Liver (tissue), 9 donors: ENCODE results near the gene TMX2. TPM values are rescaled to one million over a fixed set of nuclear protein-coding genes. Genes with fewer than 3 reads are reported as not detected.
"Not testable (repeated sequence)": the region's sequence is repeated elsewhere in the genome, so short reads cannot be mapped to it uniquely, and the experiment has no call there.

ENCODE experiments used
- DNase-seq: peaks from one replicate; pipeline ENCODE4 v3.0.0-alpha.2; 2017; ENCODE audit warnings: low spot score
- H3K27ac ChIP-seq, 2 donors: one replicate each; pipeline ENCODE4 v1.7.0; 2013; ENCODE audit warnings: inconsistent platforms in 2 of 2, low read length in 2 of 2, control low read depth in 1 of 2, low read depth in 1 of 2, mild to moderate bottlenecking in 1 of 2
- H3K27me3 ChIP-seq, 4 donors: one replicate each; pipeline versions ENCODE4 v1.6.1 to v1.7.0; 2013; ENCODE audit warnings: low read length in 3 of 4, inconsistent platforms in 1 of 4, mild to moderate bottlenecking in 1 of 4, moderate library complexity in 1 of 4; ENCODE audit not compliant: control insufficient read depth in 4 of 4, insufficient read depth in 4 of 4
- H3K36me3 ChIP-seq, 4 donors: one replicate each; pipeline versions ENCODE4 v1.6.1 to v1.7.0; 2013; ENCODE audit warnings: low read length in 3 of 4, mild to moderate bottlenecking in 3 of 4, low read depth in 1 of 4, moderate library complexity in 1 of 4; ENCODE audit not compliant: control insufficient read depth in 4 of 4, insufficient read depth in 3 of 4
- H3K4me1 ChIP-seq, 4 donors: one replicate each; pipeline versions ENCODE4 v1.6.1 to v1.7.0; 2013; ENCODE audit warnings: low read length in 3 of 4, mild to moderate bottlenecking in 3 of 4, moderate library complexity in 1 of 4; ENCODE audit not compliant: control insufficient read depth in 4 of 4, insufficient read depth in 4 of 4
- H3K4me3 ChIP-seq, 3 donors: one replicate each; pipeline versions ENCODE4 v1.6.1 to v1.7.0; 2013; ENCODE audit warnings: low read length in 3 of 3, control low read depth in 1 of 3, low read depth in 1 of 3, mild to moderate bottlenecking in 1 of 3
- H3K9ac ChIP-seq, 2 donors: one replicate each; pipeline ENCODE4 v1.7.0; 2013; ENCODE audit warnings: low read length in 2 of 2, mild to moderate bottlenecking in 2 of 2, moderate library complexity in 2 of 2, control low read depth in 1 of 2, low read depth in 1 of 2
- H3K9me3 ChIP-seq, 4 donors: one replicate each; pipeline versions ENCODE4 v1.6.1 to v1.7.0; 2013; ENCODE audit warnings: low read length in 3 of 4; ENCODE audit not compliant: control insufficient read depth in 4 of 4
- ATF3 ChIP-seq: IDR thresholded peaks from 2 replicates; pipeline ENCODE4 v1.6.1; 2016; ENCODE audit warnings: antibody characterized with exemption
- CTCF ChIP-seq: fragments of 150-350 bp; IDR thresholded peaks from 2 replicates; pipeline ENCODE4 v1.5.1; 2017; ENCODE audit warnings: improper control_type of control experiment, low read depth, low read length; ENCODE audit not compliant: missing input control
- EGR1 ChIP-seq, 2 donors: IDR thresholded peaks; 2 replicates each; pipeline ENCODE4 v1.6.1; 2016 to 2018; ENCODE audit warnings: antibody characterized with exemption in 2 of 2, low read depth in 2 of 2
- FOXA1 ChIP-seq: IDR thresholded peaks from 2 replicates; pipeline ENCODE4 v1.6.1; 2016; ENCODE audit warnings: antibody characterized with exemption
- FOXA2 ChIP-seq: IDR thresholded peaks from 2 replicates; pipeline ENCODE4 v1.6.1; 2016; ENCODE audit warnings: antibody characterized with exemption
- GABPA ChIP-seq, 2 donors: IDR thresholded peaks in 1 of 2; conservative IDR thresholded peaks in 1 of 2; 2 replicates each; pipeline ENCODE4 v1.6.1; 2016; ENCODE audit warnings: antibody characterized with exemption in 2 of 2, mild to moderate bottlenecking in 1 of 2, moderate library complexity in 1 of 2
- HNF4G ChIP-seq: IDR thresholded peaks from 2 replicates; pipeline ENCODE4 v1.6.1; 2016; ENCODE audit warnings: antibody characterized with exemption
- JUND ChIP-seq, 2 donors: IDR thresholded peaks; 2 replicates each; pipeline ENCODE4 v1.6.1; 2016; ENCODE audit warnings: antibody characterized with exemption in 2 of 2
- MAX ChIP-seq: IDR thresholded peaks from 2 replicates; pipeline ENCODE4 v1.6.1; 2016; ENCODE audit warnings: antibody characterized with exemption
- RAD21 ChIP-seq, 2 donors: IDR thresholded peaks; 2 replicates each; pipeline ENCODE4 v1.6.1; 2016; ENCODE audit warnings: antibody characterized with exemption in 2 of 2, mild to moderate bottlenecking in 2 of 2
- REST ChIP-seq: IDR thresholded peaks from 2 replicates; pipeline ENCODE4 v1.6.1; 2016; ENCODE audit warnings: antibody characterized with exemption, mild to moderate bottlenecking
- RXRA ChIP-seq, 2 donors: IDR thresholded peaks; 2 replicates each; pipeline ENCODE4 v1.6.1; 2017 to 2018; ENCODE audit warnings: antibody characterized with exemption in 2 of 2, mild to moderate bottlenecking in 1 of 2
- SP1 ChIP-seq: IDR thresholded peaks from 2 replicates; pipeline ENCODE4 v1.6.1; 2018; ENCODE audit warnings: antibody characterized with exemption, mild to moderate bottlenecking
- TAF1 ChIP-seq: conservative IDR thresholded peaks from 2 replicates; pipeline ENCODE4 v1.6.1; 2016; ENCODE audit warnings: antibody characterized with exemption, mild to moderate bottlenecking
- YY1 ChIP-seq: IDR thresholded peaks from 2 replicates; pipeline ENCODE4 v1.6.1; 2016; ENCODE audit warnings: antibody characterized with exemption, mild to moderate bottlenecking
- ZBTB33 ChIP-seq: IDR thresholded peaks from 2 replicates; pipeline ENCODE4 v1.6.1; 2016; ENCODE audit warnings: antibody characterized with exemption
- WGBS: extraction: QIAGEN DNeasy Blood & Tissue Kit; methylation state at CpG from one replicate; pipeline ENCODE4 v1.1.7; 2013; 5-methylcytosine and 5-hydroxymethylcytosine counted together
- polyA plus RNA-seq, 2 donors: library from polyadenylated mRNA; stranded (reverse) in 1 of 2; unstranded in 1 of 2; fragments of 200-250 nt in 1 of 2; fragments of >200 nt in 1 of 2; fragmentation: Nextera tagmentation in 1 of 2; extraction: Ambion mirVana in 1 of 2; gene quantifications; one replicate each; pipeline versions ENCODE4 v1.2.1 to v1.2.3, GENCODE V29; 2013 to 2015
- total RNA-seq, 2 donors: library from RNA; depleted of rRNA; stranded (reverse); fragments of >200 nt; gene quantifications; one replicate each; pipeline ENCODE4 v1.2.3, GENCODE V29; 2014
- donor health status: healthy.
- donor health status: healthy.
- donor health status: healthy.
- donor health status: healthy.
- donor health status: healthy.

TMX2 gene
- total and polyA plus RNA-seq, 4 donors: 43.3 to 70.9 (median 59.1) TPM

- no peak overlapping the region for H3K27ac ChIP-seq
- peaks cover 9 to 36% (median 18%) of the 10 kb centered on the region in 4 donors for H3K36me3 ChIP-seq
- 88% methylated on average over 6 of the region's 6 CpGs for WGBS
Observed at GRCh38 chr11:57704932-57705331, 7.5 kb upstream of the TMX2 start.

GRCh38 chr11:57705432-57705831 is 7.0 kb upstream of the TMX2 start:
- WGBS: 84% methylated on average over 8 of the region's 8 CpGs
- not testable (repeated sequence) for H3K4me1 ChIP-seq, H3K27me3 ChIP-seq, H3K4me3 ChIP-seq, H3K27ac ChIP-seq, H3K9ac ChIP-seq, H3K9me3 ChIP-seq, DNase-seq
- peaks cover 7 to 33% (median 15%) of the 10 kb centered on the region in 4 donors for H3K36me3 ChIP-seq

More at GRCh38 chr11:57704932-57705331, 7.5 kb upstream of the TMX2 start:
- Histone ChIP-seq H3K4me1 (no peaks in the 10 kb centered on the region), H3K27me3 (no peaks in the 10 kb centered on the region), H3K4me3 (no peak overlapping the region), H3K9ac (no peak overlapping the region), H3K9me3 (no peaks in the 10 kb centered on the region)
- TF ChIP-seq REST: no peak
- TF ChIP-seq SP1: no peak
- TF ChIP-seq ATF3: no peak
- no peak for TF ChIP-seq RXRA (IDR thresholded peaks at IDR 0.05)
- no peak for TF ChIP-seq FOXA1
- no peak for TF ChIP-seq TAF1
- TF ChIP-seq YY1: no peak
- no peak for TF ChIP-seq ZBTB33
- TF ChIP-seq EGR1 (IDR thresholded peaks at IDR 0.05; ENCODE audit: low read depth in 2 of 2): no peak
- DNase-seq: no peak

GRCh38 chr11:57709802-57710367 is 2.5 kb upstream of the TMX2 start:
- Histone ChIP-seq H3K9ac (no peak overlapping the region), H3K36me3 (peaks cover 0 to 2% (median under 1%) of the 10 kb centered on the region in 4 donors), H3K9me3 (no peaks in the 10 kb centered on the region), H3K4me1 (peaks cover 10 to 34% (median 30%) of the 10 kb centered on the region in 4 donors), H3K27ac (no peak overlapping the region), H3K27me3 (no peaks in the 10 kb centered on the region), H3K4me3 (no peak overlapping the region)
- WGBS: 95% methylated on average over 5 of the region's 5 CpGs
- no peak for TF ChIP-seq ATF3
- TF ChIP-seq FOXA2: no peak
- no peak for TF ChIP-seq MAX
- no peak for TF ChIP-seq GABPA (IDR thresholded peaks at IDR 0.05 in 1 of 2, conservative IDR thresholded peaks at IDR 0.05 in 1 of 2)
- no peak for TF ChIP-seq RXRA (IDR thresholded peaks at IDR 0.05)
- TF ChIP-seq TAF1: no peak
- no peak for TF ChIP-seq FOXA1
- no peak for TF ChIP-seq CTCF
- no peak for TF ChIP-seq EGR1 (IDR thresholded peaks at IDR 0.05; ENCODE audit: low read depth in 2 of 2)
- TF ChIP-seq RAD21 (IDR thresholded peaks at IDR 0.05): no peak
- no peak for TF ChIP-seq HNF4G
- TF ChIP-seq YY1: no peak
- TF ChIP-seq JUND (IDR thresholded peaks at IDR 0.05): no peak
- no peak for DNase-seq
